Measurements from ENCODE around the gene HOXD13.

HOXD13 gene

DNA sequence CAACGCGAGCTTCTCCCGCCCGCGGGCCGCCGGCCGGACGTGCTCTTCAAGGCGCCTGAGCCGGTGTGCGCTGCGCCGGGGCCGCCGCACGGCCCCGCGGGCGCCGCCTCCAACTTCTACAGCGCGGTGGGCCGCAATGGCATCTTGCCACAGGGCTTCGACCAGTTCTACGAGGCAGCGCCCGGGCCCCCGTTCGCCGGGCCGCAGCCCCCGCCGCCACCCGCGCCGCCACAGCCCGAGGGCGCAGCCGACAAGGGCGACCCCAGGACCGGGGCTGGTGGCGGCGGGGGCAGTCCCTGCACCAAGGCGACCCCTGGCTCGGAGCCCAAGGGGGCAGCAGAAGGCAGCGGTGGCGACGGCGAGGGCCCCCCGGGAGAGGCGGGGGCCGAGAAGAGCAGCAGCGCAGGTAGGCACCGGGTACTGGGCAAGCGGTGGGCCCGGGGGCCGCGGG, 15.2 kb downstream of the HOXD13 start:
- DNase-seq, result no peak

- DNase-seq, result no peak
Observed at GRCh38 chr2:176109192-176109901, 16.8 kb downstream of the HOXD13 start.

DNA sequence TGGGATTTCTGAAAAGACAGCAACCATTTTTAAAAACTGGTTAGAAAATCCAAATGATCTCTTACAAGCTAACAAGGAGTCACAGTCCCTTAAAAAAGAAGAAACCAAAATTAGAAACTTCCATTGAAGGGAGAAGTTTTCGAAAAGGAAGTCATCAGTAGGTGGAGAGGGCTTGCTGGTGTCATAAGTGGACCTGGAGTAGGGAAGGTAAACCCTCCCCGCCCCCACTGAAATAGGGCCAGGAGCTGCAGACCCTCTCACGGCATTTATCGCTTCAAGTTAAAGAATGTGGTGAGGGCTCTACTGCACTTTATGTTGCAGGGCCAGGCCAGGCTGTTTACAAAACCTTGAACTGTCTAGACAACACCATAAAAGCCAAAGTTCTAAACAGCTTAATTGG, 17.4 kb downstream of the HOXD13 start:
- no peak for DNase-seq

GRCh38 chr2:176110415-176111308, 18.1 kb downstream of the HOXD13 start:
- DNase-seq, result no peak

DNA sequence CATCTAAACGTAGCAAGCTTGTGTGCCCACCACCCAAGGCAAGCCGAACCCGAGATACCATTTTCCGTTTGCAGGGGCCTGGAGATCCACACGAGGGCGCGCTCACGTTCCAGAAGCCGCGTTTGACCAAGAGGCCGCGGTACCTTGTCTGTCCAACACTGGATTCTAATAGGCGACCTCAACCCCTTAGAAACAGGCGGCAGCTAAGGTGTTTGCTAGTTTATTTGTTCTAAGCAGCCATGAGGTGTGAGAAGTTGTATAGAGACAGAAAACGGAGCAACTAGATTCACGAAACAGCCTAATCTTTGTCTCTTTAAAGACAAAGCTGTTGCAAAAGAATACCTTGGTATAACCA, 18.8 kb downstream of the HOXD13 start:
- DNase-seq, result no peak

GRCh38 chr2:176111846-176112374, 19.4 kb downstream of the HOXD13 start:
- DNase-seq, result no peak

GRCh38 chr2:176112375-176113302, 20.1 kb downstream of the HOXD13 start:
- DNase-seq, result no peak

DNA sequence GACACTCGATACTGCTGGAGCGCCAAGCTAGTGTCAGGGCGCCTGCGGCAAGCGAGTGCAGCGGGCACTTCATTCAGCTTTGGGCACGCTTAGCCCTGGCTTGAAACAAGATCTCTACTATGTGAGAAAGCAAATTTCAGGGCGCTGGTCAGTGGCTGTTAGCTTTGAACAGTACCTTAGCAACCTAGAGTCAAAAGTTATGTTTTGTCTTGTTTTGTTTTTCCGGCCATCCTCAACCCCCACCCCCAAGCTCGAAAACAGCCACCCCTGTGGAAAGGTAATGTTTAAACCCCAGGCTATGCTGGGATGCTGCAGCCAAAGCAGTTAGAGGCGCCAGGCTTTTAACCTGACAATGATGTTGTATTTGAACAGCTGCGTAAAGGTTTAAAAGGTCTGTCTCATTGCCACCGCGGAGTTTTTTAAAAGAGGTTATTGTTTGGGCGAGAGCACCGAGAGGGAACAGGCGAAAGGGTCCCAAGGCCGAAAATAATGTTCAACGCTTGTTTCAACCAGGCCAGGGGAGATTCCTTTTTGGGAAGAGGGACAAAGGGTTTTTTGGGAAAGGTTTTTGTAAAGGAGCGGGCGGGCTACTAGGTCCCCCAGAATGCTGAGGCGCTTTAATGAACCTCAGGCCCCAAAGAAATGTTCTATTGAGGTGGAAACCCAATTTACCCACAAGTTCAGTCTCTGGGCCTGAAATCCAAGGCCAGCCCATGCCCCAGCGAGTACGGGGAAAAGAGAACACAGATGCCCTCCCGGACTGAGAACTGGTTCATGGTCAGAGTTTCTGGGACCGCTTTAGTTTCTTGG, 21.8 kb downstream of the HOXD13 start:
- no peak for DNase-seq

GRCh38 chr2:176114930-176115625, 22.6 kb downstream of the HOXD13 start:
- no peak for DNase-seq

DNA sequence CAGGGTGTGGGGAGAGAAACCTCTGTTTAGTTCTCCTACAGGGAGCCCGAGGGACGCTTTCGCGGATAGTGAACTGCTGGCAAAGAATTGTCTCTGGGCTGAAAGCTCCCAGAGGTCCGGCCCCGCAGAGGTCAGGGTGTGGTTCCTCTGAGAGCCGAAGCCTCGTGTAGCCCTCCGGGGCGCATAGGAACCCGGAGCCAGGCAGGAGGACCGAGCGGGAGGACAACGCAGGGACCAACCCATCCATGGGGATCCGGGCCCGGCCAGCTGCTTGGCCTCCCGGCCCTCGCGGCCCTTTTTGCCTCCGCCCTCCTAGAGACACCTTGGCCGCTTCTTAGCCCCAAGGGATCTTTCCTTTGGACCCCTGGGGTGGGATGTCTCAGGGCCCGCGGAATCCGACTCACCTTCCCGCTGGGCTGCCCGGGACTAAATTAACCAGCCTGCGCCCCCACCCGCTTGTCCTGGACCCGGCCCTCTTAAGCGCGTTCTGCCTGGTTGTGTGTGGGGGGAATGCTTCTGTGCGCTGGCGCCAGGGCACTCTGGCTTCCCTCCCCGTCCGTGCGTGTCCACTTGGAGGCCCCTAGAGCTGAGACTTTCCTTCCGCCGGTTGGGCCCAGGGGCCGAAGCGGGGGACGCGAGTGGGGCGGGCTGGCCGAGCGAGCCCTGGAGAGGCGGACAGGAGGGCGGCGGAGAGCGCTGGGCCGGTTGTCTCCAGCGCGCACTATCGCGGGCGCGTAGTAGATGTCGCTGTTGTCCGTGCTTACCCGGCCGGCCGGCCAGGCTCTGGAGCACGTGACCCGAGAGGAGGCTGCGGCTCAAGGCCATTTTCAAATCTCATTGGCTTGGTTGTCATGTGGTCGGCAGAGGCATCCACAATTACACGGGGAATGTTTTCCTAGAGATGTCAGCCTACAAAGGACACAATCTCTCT, 23.6 kb downstream of the HOXD13 start, which contains the start of gene HOXD10:
HOXD10 (plus strand) TSS at position 896 of the 931 bp plus-strand sequence. CDS start 56 bp downstream, outside the sequence.
- DNase-seq, result no peak

DNA sequence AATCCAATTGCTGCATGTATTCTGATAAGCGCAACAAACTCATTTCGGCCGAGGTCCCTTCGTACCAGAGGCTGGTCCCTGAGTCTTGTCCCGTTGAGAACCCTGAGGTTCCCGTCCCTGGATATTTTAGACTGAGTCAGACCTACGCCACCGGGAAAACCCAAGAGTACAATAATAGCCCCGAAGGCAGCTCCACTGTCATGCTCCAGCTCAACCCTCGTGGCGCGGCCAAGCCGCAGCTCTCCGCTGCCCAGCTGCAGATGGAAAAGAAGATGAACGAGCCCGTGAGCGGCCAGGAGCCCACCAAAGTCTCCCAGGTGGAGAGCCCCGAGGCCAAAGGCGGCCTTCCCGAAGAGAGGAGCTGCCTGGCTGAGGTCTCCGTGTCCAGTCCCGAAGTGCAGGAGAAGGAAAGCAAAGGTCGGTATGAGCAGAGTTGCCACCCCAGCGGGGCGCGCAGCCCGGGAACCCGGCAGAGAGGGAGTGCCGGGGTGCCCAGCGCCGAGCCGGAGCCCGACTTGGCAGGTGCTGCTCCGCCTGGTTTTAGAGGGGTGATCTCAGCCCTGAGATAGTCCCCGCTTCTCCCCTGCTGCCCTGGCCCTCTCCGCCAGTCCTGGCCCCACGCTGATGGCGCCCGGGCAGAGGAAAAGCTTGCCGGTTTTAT, 24.8 kb downstream of the HOXD13 start:
- no peak for DNase-seq

DNA sequence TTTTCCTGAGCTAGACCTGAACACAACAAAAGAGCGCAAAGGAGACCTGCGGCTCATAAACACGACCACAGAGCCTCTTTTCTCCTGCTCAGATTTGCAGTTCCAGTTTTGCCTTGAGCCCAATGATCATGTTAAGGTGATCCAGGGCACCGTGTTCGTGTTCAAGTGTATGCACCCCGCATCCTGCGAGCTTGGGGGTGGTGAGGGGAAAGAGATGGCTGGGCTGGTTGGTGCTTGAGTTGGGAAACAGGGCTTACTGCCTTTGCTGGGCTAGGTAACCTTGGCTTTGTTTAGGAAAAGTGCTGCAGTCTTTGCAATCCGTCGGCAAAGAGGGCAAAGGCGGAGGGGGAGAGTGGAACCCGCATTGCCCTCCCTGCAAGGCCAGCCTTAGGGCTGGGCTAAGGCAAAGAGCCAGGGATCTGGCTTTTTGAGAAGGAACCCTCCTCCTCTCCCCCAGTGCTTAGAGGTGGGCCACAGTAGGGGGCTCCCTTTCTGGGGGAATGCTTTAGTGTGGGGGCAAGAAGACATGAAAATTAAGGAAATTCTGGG, 25.4 kb downstream of the HOXD13 start:
- DNase-seq, result no peak

DNA sequence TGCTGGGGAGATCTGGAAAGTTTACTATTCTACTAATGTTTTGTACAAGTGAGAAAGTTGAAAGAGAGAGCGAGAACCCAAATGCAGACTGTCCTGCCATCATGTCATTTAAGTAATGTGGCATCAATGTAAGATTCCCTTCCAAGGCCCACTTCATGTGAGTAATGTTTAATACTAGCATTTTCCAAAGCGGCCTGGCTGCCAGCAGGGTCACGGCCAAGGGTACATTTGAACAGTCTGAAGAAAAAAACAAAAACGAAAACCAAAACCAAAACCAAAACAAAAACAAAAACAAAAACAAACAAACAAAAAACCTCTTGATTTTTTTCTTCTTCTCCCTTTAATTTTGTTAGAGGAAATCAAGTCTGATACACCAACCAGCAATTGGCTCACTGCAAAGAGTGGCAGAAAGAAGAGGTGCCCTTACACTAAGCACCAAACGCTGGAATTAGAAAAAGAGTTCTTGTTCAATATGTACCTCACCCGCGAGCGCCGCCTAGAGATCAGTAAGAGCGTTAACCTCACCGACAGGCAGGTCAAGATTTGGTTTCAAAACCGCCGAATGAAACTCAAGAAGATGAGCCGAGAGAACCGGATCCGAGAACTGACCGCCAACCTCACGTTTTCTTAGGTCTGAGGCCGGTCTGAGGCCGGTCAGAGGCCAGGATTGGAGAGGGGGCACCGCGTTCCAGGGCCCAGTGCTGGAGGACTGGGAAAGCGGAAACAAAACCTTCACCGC, 26.2 kb downstream of the HOXD13 start:
- no peak for DNase-seq

- no peak for DNase-seq
Observed at GRCh38 chr2:176120364-176121189, 28.1 kb downstream of the HOXD13 start.

- DNase-seq, result no peak
Observed at GRCh38 chr2:176121190-176122051, 28.9 kb downstream of the HOXD13 start.

- DNase-seq, result no peak
Observed at GRCh38 chr2:176122052-176122682, 29.6 kb downstream of the HOXD13 start.

Data from stimulated activated CD4-positive, alpha-beta T cell treated with anti-CD3 and anti-CD28 coated beads, Interleukin-2, amount 100 ng/mL, for 24 hours (primary cell).